GM04503 (cell line): ENCODE data around the gene PDS5A.
"Not testable (repeated sequence)": the region's sequence is repeated elsewhere in the genome, so short reads cannot be mapped to it uniquely, and the experiment has no call there.

ENCODE experiments used
- DNase-seq: peaks from one replicate; pipeline ENCODE4 v3.0.0-alpha.2; 2012; ENCODE audit warnings: low read depth

Gene PDS5A

GRCh38 chr4:39905656-39906055 is 72.1 kb downstream of the PDS5A start:
- no peak for DNase-seq

- DNase-seq, result not testable (repeated sequence)
These were observed 72.7 kb downstream of the PDS5A start for GRCh38 chr4:39905019-39905418.

- DNase-seq, result no peak
These were observed 76.7 kb downstream of the PDS5A start for GRCh38 chr4:39900966-39901365.

- DNase-seq, result no peak
These were observed 78.4 kb downstream of the PDS5A start for GRCh38 chr4:39899291-39899690.

GRCh38 chr4:39898015-39898414 is 79.7 kb downstream of the PDS5A start:
- no peak for DNase-seq

GRCh38 chr4:39893693-39894072 is 84.0 kb downstream of the PDS5A start:
- DNase-seq, result no peak

GRCh38 chr4:39892988-39893692 is 84.6 kb downstream of the PDS5A start:
- DNase-seq, result no peak

GRCh38 chr4:39889226-39889625 is 88.5 kb downstream of the PDS5A start:
- DNase-seq, result no peak

- no peak for DNase-seq
These were observed 89.2 kb downstream of the PDS5A start for GRCh38 chr4:39888541-39888940.

- DNase-seq, result no peak
These were observed 94.1 kb downstream of the PDS5A start for GRCh38 chr4:39883646-39884045.

GRCh38 chr4:39881789-39882188 is 95.9 kb downstream of the PDS5A start:
- DNase-seq, result no peak

GRCh38 chr4:39877971-39878370 is 99.7 kb downstream of the PDS5A start:
- no peak for DNase-seq

GRCh38 chr4:39873823-39874222 is 103.9 kb downstream of the PDS5A start:
- no peak for DNase-seq

- no peak for DNase-seq
These were observed 112.4 kb downstream of the PDS5A start for GRCh38 chr4:39865280-39865679.

- DNase-seq, result no peak
These were observed 113.3 kb downstream of the PDS5A start for GRCh38 chr4:39864391-39864790.

GRCh38 chr4:39860804-39861203 is 116.9 kb downstream of the PDS5A start:
- DNase-seq, result no peak

GRCh38 chr4:39855909-39856512 is 121.7 kb downstream of the PDS5A start:
- no peak for DNase-seq

- DNase-seq, result no peak
These were observed 125.1 kb downstream of the PDS5A start for GRCh38 chr4:39852636-39853035.

- DNase-seq, result no peak
These were observed 127.0 kb downstream of the PDS5A start for GRCh38 chr4:39850727-39851126.

- no peak for DNase-seq
These were observed 131.0 kb downstream of the PDS5A start for GRCh38 chr4:39846705-39847104.

- DNase-seq, result no peak
These were observed 131.6 kb downstream of the PDS5A start for GRCh38 chr4:39846120-39846519.

GRCh38 chr4:39841894-39842293 is 135.8 kb downstream of the PDS5A start:
- no peak for DNase-seq

- not testable (repeated sequence) for DNase-seq
These were observed 137.2 kb downstream of the PDS5A start for GRCh38 chr4:39840516-39840915.

GRCh38 chr4:39840027-39840426 is 137.7 kb downstream of the PDS5A start:
- no peak for DNase-seq
